B cell (primary cell): ENCODE measurements around the gene IFRD2. TPM values are rescaled to one million over a fixed set of nuclear protein-coding genes. Genes with fewer than 3 reads are reported as not detected.

Source experiments
- ATAC-seq: fragments of 200-7000 bp; cut with Tn5 transposase; one replicate; pipeline ENCODE4 v1.10.0; 2021; ENCODE audit warnings: low read depth, mild to moderate bottlenecking, moderate number of reproducible peaks, moderate library complexity
- CTCF ChIA-PET: fragments of 350-600 bp; sonication (Branson Sonifier 250); formaldehyde crosslinking; loops from one replicate; lab custom pipeline; 2021; ENCODE audit warnings: antibody characterized with exemption, inconsistent platforms; lab: Charles Lee
- POLR2A ChIA-PET: fragments of 350-600 bp; sonication (Branson Sonifier 250); formaldehyde crosslinking; loops from one replicate; lab custom pipeline; 2021; ENCODE audit warnings: antibody characterized with exemption; lab: Charles Lee
- DNase-seq: peaks from one replicate; pipeline ENCODE4 v3.0.0; 2013
- H2AFZ ChIP-seq: 2 replicates; pipeline ENCODE4 v1.6.1; 2012; ENCODE audit warnings: mild to moderate bottlenecking, low read depth, low read length; ENCODE audit not compliant: insufficient read depth, poor library complexity, severe bottlenecking
- H3K27ac ChIP-seq, 2 donors: 1 replicate in 1 of 2; 2 replicates in 1 of 2; pipeline ENCODE4 v1.5.1; 2012 to 2013; ENCODE audit warnings: low read length in 2 of 2, mild to moderate bottlenecking in 2 of 2, moderate library complexity in 1 of 2
- H3K27me3 ChIP-seq, 4 experiments: fragments of 200-600 bp in 1 of 4; sonication (generic) in 1 of 4; replicated peaks in 1 of 4; 1 replicate in 2 of 4; 2 replicates in 2 of 4; pipeline versions ENCODE4 v1.6.1 to v1.7.0; 2013 to 2016; ENCODE audit warnings: low read length in 3 of 4, mild to moderate bottlenecking in 2 of 4, mixed read lengths in 1 of 4, moderate library complexity in 1 of 4; ENCODE audit not compliant: insufficient read depth in 4 of 4, control insufficient read depth in 3 of 4; ENCODE audit errors: control extremely low read depth in 1 of 4
- H3K36me3 ChIP-seq, 2 experiments: replicated peaks in 1 of 2; 1 replicate in 1 of 2; 2 replicates in 1 of 2; pipeline versions ENCODE4 v1.6.1 to v1.7.1; 2013; ENCODE audit warnings: low read length in 1 of 2; ENCODE audit not compliant: insufficient read depth in 2 of 2, control insufficient read depth in 1 of 2; ENCODE audit errors: control extremely low read depth in 1 of 2, extremely low read depth in 1 of 2
- H3K4me1 ChIP-seq, 2 donors: fragments of 200-600 bp in 1 of 2; sonication (generic) in 1 of 2; 1 replicate in 1 of 2; 2 replicates in 1 of 2; pipeline versions ENCODE4 v1.5.1 to v1.6.1; 2013 to 2017; ENCODE audit warnings: low read length in 2 of 2; ENCODE audit not compliant: control insufficient read depth in 2 of 2, insufficient read depth in 2 of 2
- H3K4me2 ChIP-seq: replicated peaks from 2 replicates; pipeline ENCODE3; 2012; ENCODE audit warnings: mild to moderate bottlenecking, low read depth, low read length; ENCODE audit not compliant: poor library complexity, severe bottlenecking
- H3K4me3 ChIP-seq, 5 experiments: fragments of 200-600 bp in 1 of 5; sonication (generic) in 1 of 5; 1 replicate in 3 of 5; 2 replicates in 2 of 5; pipeline versions ENCODE4 v1.5.1 to v1.7.0; 2011 to 2016; ENCODE audit warnings: low read length in 4 of 5, mild to moderate bottlenecking in 4 of 5, low read depth in 2 of 5, control low read depth in 1 of 5, moderate library complexity in 1 of 5; ENCODE audit not compliant: insufficient read depth in 1 of 5; ENCODE audit errors: control extremely low read depth in 1 of 5, extremely low read depth in 1 of 5
- H3K79me2 ChIP-seq: fragments of 200-600 bp; sonication (generic); one replicate; pipeline ENCODE4 v1.6.0; 2016; ENCODE audit warnings: low read length; ENCODE audit not compliant: control insufficient read depth, insufficient read depth
- H3K9ac ChIP-seq: fragments of 200-600 bp; sonication (generic); 2 replicates; pipeline ENCODE4 v1.6.1; 2017; ENCODE audit warnings: mild to moderate bottlenecking, low read length, moderate library complexity
- H3K9me3 ChIP-seq, 3 donors: one replicate each; pipeline versions ENCODE4 v1.6.1 to v1.7.1; 2013; ENCODE audit warnings: low read length in 2 of 3; ENCODE audit not compliant: control insufficient read depth in 2 of 3, insufficient read depth in 1 of 3; ENCODE audit errors: control extremely low read depth in 1 of 3
- H4K20me1 ChIP-seq: 2 replicates; pipeline ENCODE4 v1.6.0; 2012; ENCODE audit warnings: mild to moderate bottlenecking, low read length; ENCODE audit not compliant: insufficient read depth, control insufficient read depth, poor library complexity, severe bottlenecking
- H3K27ac Mint-ChIP-seq: one replicate; pipeline ENCODE4 v1.8.0; 2021; ENCODE audit warnings: mixed read lengths
- H3K27me3 Mint-ChIP-seq: one replicate; pipeline ENCODE4 v1.8.0; 2021; ENCODE audit warnings: mixed read lengths
- H3K4me1 Mint-ChIP-seq: one replicate; pipeline ENCODE4 v1.8.0; 2021; ENCODE audit warnings: mixed read lengths
- H3K4me3 Mint-ChIP-seq: one replicate; pipeline ENCODE4 v1.8.0; 2021; ENCODE audit warnings: mixed read lengths
- H3K9me3 Mint-ChIP-seq: one replicate; pipeline ENCODE4 v1.8.0; 2022; ENCODE audit warnings: mixed read lengths; ENCODE audit not compliant: insufficient read depth
- CTCF ChIP-seq: fragments of 200-600 bp; IDR thresholded peaks from one replicate; pipeline ENCODE4 v1.8.0; 2022; ENCODE audit warnings: antibody characterized with exemption, mild to moderate bottlenecking
- EZH2 ChIP-seq: IDR thresholded peaks from 2 replicates; pipeline ENCODE4 v1.6.1; 2012; ENCODE audit warnings: borderline replicate concordance, low read depth, mild to moderate bottlenecking, moderate library complexity, low read length; ENCODE audit not compliant: insufficient read depth, poor library complexity, severe bottlenecking
- WGBS: methylation state at CpG from one replicate; pipeline ENCODE4 v1.1.5; 2013; ENCODE audit warnings: missing lambda C conversion rate; ENCODE audit not compliant: insufficient coverage; 5-methylcytosine and 5-hydroxymethylcytosine counted together
- intact Hi-C: fragments of 100-400 bp; cut with micrococcal nuclease; formaldehyde crosslinking; loops from one replicate; pipeline ENCODE4 v1.10.0; 2022
- polyA plus RNA-seq: library from polyadenylated mRNA; depleted of rRNA; stranded (reverse); fragments of >200 nt; gene quantifications from 2 replicates; pipeline ENCODE4 v1.2.3, GENCODE V29; 2012
- total RNA-seq, 2 donors: library from RNA; stranded (reverse); fragments of 120-200 nt in 1 of 2; gene quantifications; 1 replicate in 1 of 2; 2 replicates in 1 of 2; pipeline versions ENCODE4 v1.2.3 to v1.2.4, GENCODE V29; 2013 to 2022

The IFRD2 gene
- total and polyA plus RNA-seq, 2 donors (not counting 1 experiment from before 2014, with no cell fraction given): 63.4 to 80.1 TPM

GRCh38 chr3:50334339-50335075 lies 42.3 kb upstream of the IFRD2 start:
- Histone ChIP-seq H2AFZ (no peak overlapping the region), H3K9me3 (no peaks in the 10 kb centered on the region), H3K79me2 (peaks cover 76% of the 10 kb centered on the region), H3K27me3 (no peaks in the 10 kb centered on the region), H3K36me3 (peaks cover 0 to 47% of the 10 kb centered on the region in 2 experiments), H3K4me3 (no peak overlapping the region), H3K9ac (no peak overlapping the region), H4K20me1 (peaks cover 47% of the 10 kb centered on the region), H3K4me2 (no peak overlapping the region), H3K4me1 (peaks cover 25 to 52% of the 10 kb centered on the region in 2 donors), H3K27ac (peak overlapping the region in 1 of 2 donors; percentile 63)
- WGBS: 89% methylated on average over 5 of the region's 5 CpGs
- Mint-ChIP-seq H3K27ac (peak overlapping the region; percentile 50), H3K4me1 (peaks cover 40% of the 10 kb centered on the region), H3K27me3 (no peaks in the 10 kb centered on the region), H3K4me3 (peak overlapping the region; percentile 34), H3K9me3 (no peaks in the 10 kb centered on the region)
- DNase-seq (no peak), ATAC-seq (no peak)
- TF ChIP-seq CTCF: no peak
- no peak for TF ChIP-seq EZH2
- ChIA-PET POLR2A (no interaction called here), CTCF (interaction anchor here (3.4 kb wide), 1 partner anchor 11 kb away, joined by 22 read pairs; the partner anchor contains the start of gene HYAL2)
- intact Hi-C loops: loop anchor here (5.0 kb wide), 1 partner anchor 97 kb away; the partner anchor contains the start of gene GNAI2

- Histone ChIP-seq H4K20me1 (peaks cover 47% of the 10 kb centered on the region), H3K27me3 (no peaks in the 10 kb centered on the region), H3K4me2 (no peak overlapping the region), H3K27ac (peak overlapping the region in 1 of 2 donors; percentile 63), H3K4me3 (no peak overlapping the region), H3K36me3 (peaks cover 0 to 51% of the 10 kb centered on the region in 2 experiments), H3K9me3 (no peaks in the 10 kb centered on the region), H3K79me2 (peaks cover 69% of the 10 kb centered on the region), H2AFZ (no peak overlapping the region), H3K9ac (no peak overlapping the region), H3K4me1 (peaks cover 19 to 46% of the 10 kb centered on the region in 2 donors)
- intact Hi-C loops: no loop called here
- peak overlapping the region; percentile 6 for H3K27ac Mint-ChIP-seq
- no peak for ATAC-seq
- H3K4me3 Mint-ChIP-seq: no peak overlapping the region
- ChIA-PET POLR2A (no interaction called here), CTCF (interaction anchor here (1.0 kb wide), 1 partner anchor 16 kb away, joined by 3 read pairs; the partner anchor contains the start of gene NPRL2)
- no peaks in the 10 kb centered on the region for H3K27me3 Mint-ChIP-seq
- 82% methylated on average over 10 of the region's 12 CpGs for WGBS
- no peak for DNase-seq
- TF ChIP-seq CTCF (no peak), EZH2 (no peak)
- peaks cover 36% of the 10 kb centered on the region for H3K4me1 Mint-ChIP-seq
- no peaks in the 10 kb centered on the region for H3K9me3 Mint-ChIP-seq
Measured at GRCh38 chr3:50333744-50334328, 41.6 kb upstream of the IFRD2 start.
